ENCODE data around the gene PRSS16.

The PRSS16 gene

GRCh38 chr6:27267857-27268434 lies 20.4 kb downstream of the PRSS16 start:
- ChIA-PET CTCF (no interaction called here), POLR2A (no interaction called here)
- no peak for DNase-seq (ENCODE audit: extremely low spot score)
- TF ChIP-seq ZNF384 (IDR thresholded peaks at IDR 0.05) (no peak), ELF4 (IDR thresholded peaks at IDR 0.05) (no peak), TARDBP (IDR thresholded peaks at IDR 0.05) (no peak), LEF1 (IDR thresholded peaks at IDR 0.05; ENCODE audit: borderline replicate concordance) (no peak), SP1 (IDR thresholded peaks at IDR 0.05) (no peak), ARNT (IDR thresholded peaks at IDR 0.05) (no peak), FOXA1 (IDR thresholded peaks at IDR 0.05) (no peak), HDGF (IDR thresholded peaks at IDR 0.05; ENCODE audit: borderline replicate concordance) (no peak), L3MBTL2 (conservative IDR thresholded peaks at IDR 0.05) (no peak), NFRKB (IDR thresholded peaks at IDR 0.05) (no peak), BHLHE40 (IDR thresholded peaks at IDR 0.05; ENCODE audit: borderline replicate concordance) (no peak), FOXM1 (IDR thresholded peaks at IDR 0.05; ENCODE audit: borderline replicate concordance) (no peak), CTBP1 (IDR thresholded peaks at IDR 0.05; ENCODE audit: borderline replicate concordance) (no peak), PKNOX1 (IDR thresholded peaks at IDR 0.05) (no peak)

- POLR2A ChIA-PET, result no interaction called here
- CTCF ChIA-PET, result no interaction called here
- TF ChIP-seq SP1 (IDR thresholded peaks at IDR 0.05), result no peak
- no peak for TF ChIP-seq TARDBP (IDR thresholded peaks at IDR 0.05)
- no peak for TF ChIP-seq HDGF (IDR thresholded peaks at IDR 0.05; ENCODE audit: borderline replicate concordance)
- no peak for TF ChIP-seq NFRKB (IDR thresholded peaks at IDR 0.05)
- no peak for TF ChIP-seq PKNOX1 (IDR thresholded peaks at IDR 0.05)
- TF ChIP-seq ELF4 (IDR thresholded peaks at IDR 0.05), result no peak
- TF ChIP-seq FOXM1 (IDR thresholded peaks at IDR 0.05; ENCODE audit: borderline replicate concordance), result no peak
- no peak for DNase-seq (ENCODE audit: extremely low spot score)
Observed at GRCh38 chr6:27268803-27269202, 21.3 kb downstream of the PRSS16 start.

- DNase-seq (ENCODE audit: extremely low spot score), result no peak
- ChIA-PET CTCF (interaction anchor here (0.6 to 1.8 kb wide), 2 partner anchors 22 to 307 kb away, joined by 3 to 7 read pairs; no protein-coding TSS in a partner anchor), POLR2A (interaction anchor here (0.7 to 1.8 kb wide), 3 partner anchors 22 to 200 kb away, joined by 3 to 9 read pairs (median 6); no protein-coding TSS in a partner anchor)
- TF ChIP-seq ARNT (IDR thresholded peaks at IDR 0.05) (no peak), TARDBP (IDR thresholded peaks at IDR 0.05) (no peak), FOXA1 (IDR thresholded peaks at IDR 0.05) (no peak)
Observed at GRCh38 chr6:27273783-27274182, 26.3 kb downstream of the PRSS16 start.

GRCh38 chr6:27275025-27275956 lies 27.8 kb downstream of the PRSS16 start:
- CTCF ChIA-PET, result no interaction called here
- TF ChIP-seq L3MBTL2 (conservative IDR thresholded peaks at IDR 0.05) (no peak), FOXM1 (IDR thresholded peaks at IDR 0.05; ENCODE audit: borderline replicate concordance) (peak; percentile 43; the same call in 1 of the 2 replicates), ELF4 (IDR thresholded peaks at IDR 0.05) (no peak)
- peak; percentile 46 for DNase-seq (ENCODE audit: extremely low spot score)
- POLR2A ChIA-PET, result interaction anchor here (1.6 to 1.8 kb wide), 2 partner anchors 21 to 24 kb away, joined by 6 to 9 read pairs; no protein-coding TSS in a partner anchor

GRCh38 chr6:27279513-27280063 lies 32.1 kb downstream of the PRSS16 start:
- ChIA-PET POLR2A (interaction anchor here (1.6 to 1.7 kb wide), 2 partner anchors 16 to 28 kb away, joined by 7 read pairs; no protein-coding TSS in a partner anchor), CTCF (no interaction called here)
- TF ChIP-seq NFRKB (IDR thresholded peaks at IDR 0.05) (no peak), ZNF384 (IDR thresholded peaks at IDR 0.05) (peak; percentile 60)
- no peak for DNase-seq (ENCODE audit: extremely low spot score)

- CTCF ChIA-PET, result no interaction called here
- POLR2A ChIA-PET, result interaction anchor here (1.6 to 1.7 kb wide), 2 partner anchors 15 to 29 kb away, joined by 7 read pairs; no protein-coding TSS in a partner anchor
- peak; percentile 46; the same call in 1 of the 2 replicates for TF ChIP-seq ARNT (IDR thresholded peaks at IDR 0.05)
- TF ChIP-seq ZNF384 (IDR thresholded peaks at IDR 0.05), result peak; percentile 4; the same call in 1 of the 2 replicates
- TF ChIP-seq NFRKB (IDR thresholded peaks at IDR 0.05), result no peak
- TF ChIP-seq L3MBTL2 (conservative IDR thresholded peaks at IDR 0.05), result no peak
- DNase-seq (ENCODE audit: extremely low spot score), result peak; percentile 46
Observed at GRCh38 chr6:27280064-27280539, 32.6 kb downstream of the PRSS16 start.

- no peak for TF ChIP-seq NFRKB (IDR thresholded peaks at IDR 0.05)
- TF ChIP-seq SP1 (IDR thresholded peaks at IDR 0.05), result no peak
- no peak for TF ChIP-seq HDGF (IDR thresholded peaks at IDR 0.05; ENCODE audit: borderline replicate concordance)
- no peak for TF ChIP-seq ZNF384 (IDR thresholded peaks at IDR 0.05)
- no peak for TF ChIP-seq SUZ12 (IDR thresholded peaks at IDR 0.05)
- TF ChIP-seq PKNOX1 (IDR thresholded peaks at IDR 0.05), result no peak
- no peak for TF ChIP-seq ARNT (IDR thresholded peaks at IDR 0.05)
- TF ChIP-seq FOXK2 (IDR thresholded peaks at IDR 0.05), result no peak
- no peak for TF ChIP-seq FOXA1 (IDR thresholded peaks at IDR 0.05)
- TF ChIP-seq BHLHE40 (IDR thresholded peaks at IDR 0.05; ENCODE audit: borderline replicate concordance), result no peak
- TF ChIP-seq TARDBP (IDR thresholded peaks at IDR 0.05), result no peak
- CTCF ChIA-PET, result no interaction called here
- peak; percentile 34 for DNase-seq (ENCODE audit: extremely low spot score)
- POLR2A ChIA-PET, result interaction anchor here (0.7 to 1.2 kb wide), 2 partner anchors 14 to 337 kb away, joined by 3 read pairs; no protein-coding TSS in a partner anchor
Observed at GRCh38 chr6:27280540-27281000, 33.1 kb downstream of the PRSS16 start.
